ENCODE results near the gene CRELD2.

The CRELD2 gene

DNA sequence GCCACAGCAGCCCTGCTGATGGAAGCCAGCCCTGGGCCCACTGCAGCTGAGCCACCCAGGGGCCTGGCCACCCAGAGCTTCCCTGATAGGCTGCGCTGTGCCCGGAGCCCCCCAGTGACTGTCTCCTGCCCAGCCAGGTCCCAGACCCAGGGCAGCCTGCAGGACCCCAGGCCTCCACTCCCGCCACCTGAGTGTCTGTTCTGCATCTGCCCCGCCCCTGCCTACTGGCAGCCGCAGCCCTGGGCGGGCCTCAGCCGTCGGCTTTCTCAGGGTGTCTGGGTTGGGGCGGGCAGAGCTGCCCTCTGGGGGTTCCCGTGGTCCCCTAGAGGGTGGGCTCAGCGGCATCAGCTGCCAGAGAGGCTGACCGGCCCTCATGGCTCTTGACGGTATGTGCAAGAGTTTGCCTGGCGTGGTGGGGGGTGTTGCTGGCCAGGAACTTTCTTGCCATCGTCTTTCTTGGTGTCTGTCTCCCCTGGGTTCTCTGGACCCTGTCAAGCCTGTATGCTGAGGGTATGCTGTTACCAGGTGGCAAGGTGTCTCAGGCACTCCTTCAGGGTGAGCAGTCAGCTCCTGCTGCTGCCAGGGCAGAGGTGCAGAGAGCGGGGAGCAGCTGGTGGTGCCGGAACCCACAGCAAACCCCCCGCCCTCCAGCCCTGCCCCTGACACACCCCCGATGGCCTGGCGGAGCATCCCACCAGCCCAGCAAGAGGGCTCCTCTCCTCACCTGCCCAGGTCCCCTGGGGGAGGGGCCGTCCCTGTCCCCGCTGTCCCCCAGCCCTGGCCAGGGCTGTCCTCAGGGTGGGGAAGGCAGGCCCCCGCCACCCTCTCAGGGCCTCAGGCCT is 29.9 kb downstream of the CRELD2 start:
- DNase-seq: no peak

DNA sequence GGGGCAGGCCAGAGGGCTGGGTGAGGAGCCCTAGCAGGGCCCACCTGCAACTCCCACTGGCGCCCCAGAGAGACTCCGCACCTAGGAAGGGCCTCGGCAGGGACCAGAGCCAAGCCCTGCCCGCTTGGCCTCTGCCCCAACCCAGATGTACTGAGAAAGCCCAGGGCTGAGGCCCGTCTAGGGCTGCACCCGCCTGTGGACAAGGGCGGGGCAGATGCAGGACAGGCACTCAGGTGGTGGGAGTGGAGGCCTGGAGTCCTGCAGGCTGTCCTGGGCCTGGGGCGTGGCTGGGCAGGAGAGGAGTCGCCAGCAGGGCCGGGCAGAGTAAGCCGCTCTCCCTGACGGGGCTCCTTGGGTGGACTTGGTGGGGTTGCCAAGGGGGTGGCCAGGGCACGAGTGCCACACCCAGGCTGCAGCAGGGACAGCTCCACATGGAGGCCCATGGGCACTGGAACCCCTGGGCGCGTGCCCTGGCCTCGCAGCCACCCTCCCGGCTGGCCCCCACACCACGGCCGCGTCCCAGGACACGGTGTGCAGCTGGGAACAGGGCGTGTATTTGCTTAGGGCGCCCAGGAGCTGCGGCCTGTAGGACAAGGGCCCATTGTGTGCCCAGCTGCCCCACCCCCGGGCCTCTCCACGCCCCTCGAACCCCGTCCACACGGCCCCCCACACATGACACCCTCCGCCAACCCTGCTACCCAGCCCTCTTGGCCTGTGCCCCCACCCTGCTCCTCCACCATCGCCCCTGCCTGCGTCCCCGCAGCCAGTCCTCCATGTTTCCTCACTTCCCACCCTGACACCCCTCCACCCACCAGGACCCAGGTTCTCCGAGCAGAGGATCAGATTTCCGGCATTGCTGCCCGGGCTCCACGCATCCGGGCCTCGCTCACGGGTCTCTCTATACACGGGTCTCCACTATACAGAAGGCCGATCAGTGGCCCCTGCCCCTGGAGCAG is 30.8 kb downstream of the CRELD2 start:
- no peak for DNase-seq

DNA sequence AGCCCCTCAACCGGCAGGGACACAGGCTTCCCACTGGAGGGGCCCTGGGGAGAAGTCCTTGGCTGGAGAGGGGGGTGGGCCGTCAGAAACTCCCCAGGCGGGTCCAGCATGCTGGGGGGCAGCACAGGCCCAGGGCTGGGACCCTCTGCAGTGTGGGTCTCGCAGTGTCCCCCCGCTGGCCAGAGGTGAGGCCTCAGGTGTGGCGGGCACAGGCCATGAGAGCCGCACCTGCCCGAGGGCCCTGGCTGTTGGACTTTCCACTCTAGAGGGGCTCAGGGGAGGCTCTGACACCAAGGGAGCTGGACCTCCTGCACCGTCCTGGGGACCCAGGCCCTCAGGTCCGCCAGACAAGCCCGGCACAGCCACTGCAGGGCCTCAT is 31.5 kb downstream of the CRELD2 start:
- DNase-seq: no peak

DNA sequence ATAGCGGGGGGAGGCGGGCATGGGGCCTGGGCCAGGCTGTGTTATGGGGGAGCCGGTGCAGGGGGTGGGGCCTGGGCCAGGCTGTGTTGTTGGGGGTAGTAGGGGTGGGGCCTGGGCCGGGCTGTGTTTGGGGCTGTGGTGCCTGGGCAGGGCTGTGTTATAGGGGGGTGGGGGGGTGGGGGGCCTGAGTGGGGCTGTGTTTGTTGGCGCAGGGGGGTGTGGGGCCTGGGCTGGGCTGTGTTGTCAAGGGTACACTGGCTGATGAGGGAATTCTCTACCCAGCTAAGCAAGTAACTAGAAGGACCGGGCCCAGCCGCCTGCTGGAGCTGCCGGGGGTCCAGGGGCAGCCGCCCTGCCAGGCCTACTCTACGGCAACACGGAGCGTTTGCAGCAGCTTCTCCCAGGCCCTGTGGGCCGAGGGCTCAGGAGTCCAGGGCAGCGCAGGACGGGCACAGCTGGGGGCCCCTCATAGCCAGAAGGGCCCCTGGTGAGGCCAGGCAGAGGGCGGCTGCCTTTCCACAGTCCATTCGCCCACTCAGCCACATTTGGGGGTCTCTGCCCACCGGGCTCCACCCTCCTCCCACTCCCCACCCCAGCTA is 32.1 kb downstream of the CRELD2 start:
- DNase-seq: no peak

DNA sequence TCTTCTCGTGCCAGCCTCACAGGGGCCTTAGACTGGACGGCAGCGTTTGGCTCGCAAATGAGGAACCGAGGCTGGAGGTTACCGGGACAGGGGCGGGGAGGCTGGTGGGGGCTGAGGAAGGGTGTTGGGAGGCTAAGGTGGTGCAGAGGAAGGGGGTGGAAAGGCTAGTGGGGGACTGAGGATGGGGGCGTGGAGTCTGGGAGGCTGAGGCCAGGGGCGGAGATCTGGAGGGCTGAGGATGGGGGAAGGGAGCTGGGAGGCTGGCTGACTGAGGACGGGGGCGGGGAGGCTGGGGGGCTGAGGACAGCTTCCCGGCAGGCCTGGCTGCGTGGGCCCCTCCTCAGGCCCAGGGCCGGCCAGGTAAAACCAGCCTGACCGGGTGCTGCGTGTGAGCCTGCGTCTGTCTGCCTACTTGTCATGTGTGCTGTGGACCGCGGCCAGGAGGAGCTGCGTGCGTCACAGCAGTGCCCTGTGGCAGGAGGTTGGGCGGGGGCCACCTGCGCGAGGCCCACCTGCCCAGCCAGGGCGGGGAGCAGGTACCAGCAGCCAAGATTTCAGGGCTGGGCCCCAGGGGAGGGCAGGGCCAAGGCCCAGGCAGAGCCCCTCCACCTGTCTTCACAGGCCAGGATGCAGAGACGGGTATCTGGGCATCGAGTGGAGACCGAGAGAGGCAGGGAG is 32.7 kb downstream of the CRELD2 start:
- peak; percentile 26 to 54 for DNase-seq

DNA sequence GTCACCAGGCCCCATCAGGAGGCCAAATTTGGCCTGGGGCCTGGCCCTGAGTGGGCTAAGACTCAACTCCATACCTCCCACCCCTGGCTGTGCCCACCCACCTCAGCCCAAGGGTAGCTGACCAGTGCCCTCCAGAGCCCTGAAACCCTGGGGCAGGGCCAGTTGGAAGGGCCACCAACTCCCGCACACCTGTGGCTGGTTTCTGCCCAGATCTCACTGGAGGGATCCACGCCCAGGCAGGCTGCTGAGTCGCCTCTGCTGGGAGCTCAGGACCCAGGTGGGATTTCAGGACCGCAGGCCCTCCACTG is 33.2 kb downstream of the CRELD2 start:
- no peak for DNase-seq

DNA sequence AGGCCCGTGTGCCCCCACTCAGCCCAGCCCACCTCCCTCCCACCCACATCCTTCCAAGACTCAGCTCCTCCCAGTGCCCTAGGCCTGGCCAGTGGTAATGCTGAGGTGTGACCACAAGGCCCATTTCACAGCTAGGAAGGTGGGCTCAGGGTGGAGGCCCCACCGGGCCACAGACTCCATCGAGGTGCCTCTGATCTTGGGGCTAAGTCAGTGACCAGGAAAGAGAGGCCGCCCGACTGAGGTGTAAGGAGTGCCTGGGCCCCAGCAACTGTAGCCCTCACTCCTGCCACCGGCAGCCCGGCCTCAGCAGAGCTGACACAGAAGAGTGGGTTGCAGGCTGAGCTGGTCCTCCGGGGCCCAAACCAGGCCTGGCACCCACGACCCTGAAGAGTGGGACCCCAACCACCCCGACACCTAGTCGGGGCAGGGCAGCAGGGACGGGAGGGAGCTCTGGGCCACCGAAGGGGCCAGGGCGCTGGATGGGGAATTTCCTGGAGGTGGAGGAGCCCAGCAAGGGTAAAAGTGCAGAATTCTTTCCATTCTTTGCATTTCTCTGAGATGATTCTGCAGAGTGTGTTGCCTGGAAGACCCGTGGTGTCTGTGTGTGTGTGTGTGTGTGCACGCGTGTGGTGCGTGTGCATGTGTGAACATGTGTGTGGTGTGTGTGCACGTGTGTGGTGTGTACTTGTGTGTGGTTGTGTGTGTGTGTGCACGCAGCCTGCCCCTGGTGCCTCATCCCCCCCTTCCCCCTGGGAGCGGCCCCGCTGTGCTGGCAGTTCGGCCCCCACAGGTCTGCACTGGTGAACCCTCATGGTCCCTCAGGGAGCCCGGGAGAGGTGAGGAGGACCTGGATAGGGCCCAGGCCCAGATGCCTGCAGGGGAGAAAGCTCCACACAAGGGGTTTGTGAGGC is 33.8 kb downstream of the CRELD2 start:
- no peak for DNase-seq

DNA sequence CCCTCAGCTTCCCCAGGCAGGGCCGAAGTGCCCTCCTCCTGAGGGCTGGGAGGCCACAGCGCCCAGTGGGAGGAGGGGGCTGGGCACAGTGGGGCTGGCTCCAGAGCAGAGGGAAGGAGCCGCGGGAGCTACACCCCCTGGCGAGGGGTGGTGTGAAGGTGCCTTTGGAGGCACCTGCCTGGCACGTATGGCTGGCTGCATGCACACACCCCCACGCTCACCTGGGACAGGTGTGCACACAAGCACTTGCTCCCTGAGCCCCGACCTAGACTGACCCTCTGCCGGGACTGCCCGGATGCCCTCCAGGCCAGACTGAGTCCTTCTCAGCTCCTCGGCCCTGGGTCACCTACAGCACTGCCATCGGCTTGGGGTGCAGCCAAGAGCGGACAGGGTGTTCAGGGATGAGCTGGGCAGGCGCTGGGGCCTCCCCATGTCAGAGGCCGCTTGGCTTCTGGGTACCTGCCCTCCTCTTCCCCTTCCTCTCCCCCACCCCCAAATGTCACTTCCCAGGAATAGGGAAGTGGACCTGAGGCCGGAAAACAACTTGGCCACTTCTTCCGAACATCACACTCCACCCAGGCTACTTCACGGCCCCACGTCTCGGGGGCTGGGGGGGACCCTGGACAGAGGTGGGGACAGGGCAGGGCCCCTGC is 34.7 kb downstream of the CRELD2 start:
- DNase-seq: peak in 1 of 2 donors; percentile 25

DNA sequence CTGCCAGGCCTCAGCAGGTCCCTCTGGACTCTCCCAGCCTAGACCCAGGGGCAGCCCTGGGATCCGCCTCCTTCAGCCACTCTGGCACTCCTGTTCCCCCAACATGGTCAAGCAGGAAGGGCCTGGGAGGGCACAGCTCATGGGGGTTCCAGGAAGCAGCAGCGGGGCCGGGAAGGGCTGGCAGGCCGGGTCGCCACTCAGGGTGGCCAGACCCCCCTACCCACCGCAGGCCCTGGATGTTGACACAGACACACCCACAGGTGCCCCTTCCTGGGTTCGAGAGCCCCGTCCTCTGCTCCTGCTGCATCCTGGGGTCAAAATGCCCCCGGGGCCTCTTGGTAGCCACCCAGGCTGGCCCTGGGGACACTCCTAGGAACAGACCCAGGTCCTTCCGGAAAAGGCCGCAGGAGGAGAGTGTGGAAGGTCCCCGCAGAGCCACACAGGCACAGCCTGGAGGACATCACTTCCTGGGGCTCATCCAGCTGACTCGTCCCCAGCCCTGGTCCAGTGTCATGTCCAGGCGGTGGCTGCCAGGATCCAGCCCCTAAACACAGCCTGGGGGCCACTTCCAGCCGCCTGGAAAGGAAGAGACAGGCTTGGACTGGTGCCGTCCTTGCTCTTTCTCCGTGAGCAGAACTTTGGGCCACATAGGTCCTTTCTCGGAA is 35.4 kb downstream of the CRELD2 start:
- DNase-seq: no peak

DNA sequence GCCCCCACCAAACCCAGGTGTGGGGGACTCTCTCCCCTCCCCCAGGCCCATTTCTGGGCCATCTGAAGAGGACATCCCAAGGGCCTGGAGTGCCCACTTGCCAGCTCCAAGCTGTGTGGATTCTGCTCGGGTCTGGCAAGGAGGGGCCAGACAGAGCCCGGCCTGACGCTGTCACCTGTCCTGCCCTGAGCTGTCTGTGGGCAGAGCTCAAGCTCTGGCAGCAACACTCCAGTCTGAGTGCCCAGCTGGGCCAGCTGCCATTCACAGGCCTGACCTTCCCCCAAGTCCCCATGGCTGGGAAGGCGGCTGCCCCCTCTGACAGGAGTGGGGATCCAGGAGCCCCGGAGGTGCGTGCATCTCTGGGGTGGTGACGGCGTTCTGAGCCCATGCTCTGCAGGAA is 35.9 kb downstream of the CRELD2 start:
- DNase-seq: no peak

DNA sequence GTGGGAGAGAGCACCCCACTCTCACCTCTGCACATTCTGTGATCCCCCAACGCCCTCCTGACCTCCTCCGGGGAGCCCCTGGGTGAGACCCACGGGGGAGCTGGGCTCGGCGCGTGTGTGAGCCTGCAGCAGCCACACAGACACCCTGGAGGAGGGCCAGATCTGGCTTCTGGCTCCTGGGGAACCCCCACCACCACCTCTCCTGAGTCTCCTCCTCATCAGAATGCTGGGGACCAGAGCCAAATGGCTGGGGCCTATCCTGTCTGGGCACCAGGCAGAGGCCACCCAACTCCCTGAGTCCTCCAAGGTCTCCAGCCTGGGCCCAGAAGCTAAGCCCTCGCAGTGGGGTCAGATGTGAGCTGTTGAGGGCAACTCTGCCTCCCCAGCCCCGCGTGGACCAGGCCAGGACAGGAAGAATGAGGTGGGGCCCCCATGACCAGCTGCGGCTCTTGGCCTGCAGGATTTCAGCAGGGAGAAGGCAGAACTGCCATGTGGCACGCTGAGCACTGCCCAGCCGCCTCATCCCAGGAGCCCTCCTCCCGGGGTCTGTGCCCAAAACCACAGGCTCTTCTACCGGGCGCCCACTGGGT is 36.7 kb downstream of the CRELD2 start:
- no peak for DNase-seq

DNA sequence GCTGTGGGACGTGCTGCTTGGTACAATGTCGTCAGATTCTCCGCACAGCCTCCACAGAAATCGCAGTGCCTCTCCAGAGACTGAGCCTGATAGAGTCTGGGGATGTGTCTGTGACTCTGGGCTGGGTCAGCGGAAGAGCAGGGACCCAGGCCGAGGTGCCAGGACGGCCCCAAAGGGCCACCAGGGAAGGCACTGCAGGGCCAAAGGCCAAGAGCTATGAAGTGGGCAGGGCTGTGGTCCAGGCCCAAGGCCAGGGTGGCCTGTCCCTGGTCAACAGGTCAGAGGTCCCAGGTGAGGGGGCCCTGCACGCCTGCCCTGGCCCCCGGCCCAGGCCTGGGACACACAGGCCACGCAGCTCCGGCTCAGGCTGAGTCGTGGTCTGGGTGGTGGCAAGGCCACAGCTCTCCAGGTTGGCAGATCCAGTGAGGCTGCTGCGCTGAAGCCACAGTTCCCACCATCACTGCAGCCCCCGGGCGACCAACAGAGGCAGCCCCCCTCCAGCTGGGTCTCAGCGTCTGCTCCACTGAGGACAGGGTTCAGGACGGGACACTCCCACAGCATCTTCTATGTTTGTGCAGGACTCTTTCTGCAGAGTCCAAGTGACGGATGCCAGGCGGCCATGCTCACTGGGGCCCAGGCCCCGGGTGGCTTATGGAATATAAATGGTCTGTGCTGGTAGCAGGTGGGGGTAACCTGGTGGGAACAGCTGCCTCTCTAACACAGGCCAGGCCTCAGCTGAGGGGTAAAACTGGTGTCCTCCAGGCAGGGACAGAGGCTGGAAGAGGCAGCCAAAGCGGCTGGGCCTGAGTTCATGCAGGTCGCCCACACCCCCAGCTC is 37.4 kb downstream of the CRELD2 start:
- no peak for DNase-seq

DNA sequence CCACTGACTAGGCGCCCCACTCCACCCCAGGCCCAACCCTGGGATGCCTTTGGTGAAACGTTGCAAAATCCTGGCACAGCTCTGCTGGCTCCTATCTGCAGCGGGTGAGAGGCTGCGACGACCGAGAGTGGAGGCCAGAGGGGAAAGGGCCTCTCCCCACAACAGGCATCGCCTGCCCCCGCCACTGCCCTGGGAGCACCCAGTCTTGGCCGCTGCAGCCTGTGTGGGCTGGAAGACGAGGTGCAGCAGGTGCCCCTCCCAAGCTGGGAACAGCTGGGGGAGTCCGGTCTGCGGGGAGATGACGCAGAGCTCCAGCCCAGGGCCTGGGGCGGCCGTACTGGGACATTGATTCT is 38.0 kb downstream of the CRELD2 start:
- no peak for DNase-seq

DNA sequence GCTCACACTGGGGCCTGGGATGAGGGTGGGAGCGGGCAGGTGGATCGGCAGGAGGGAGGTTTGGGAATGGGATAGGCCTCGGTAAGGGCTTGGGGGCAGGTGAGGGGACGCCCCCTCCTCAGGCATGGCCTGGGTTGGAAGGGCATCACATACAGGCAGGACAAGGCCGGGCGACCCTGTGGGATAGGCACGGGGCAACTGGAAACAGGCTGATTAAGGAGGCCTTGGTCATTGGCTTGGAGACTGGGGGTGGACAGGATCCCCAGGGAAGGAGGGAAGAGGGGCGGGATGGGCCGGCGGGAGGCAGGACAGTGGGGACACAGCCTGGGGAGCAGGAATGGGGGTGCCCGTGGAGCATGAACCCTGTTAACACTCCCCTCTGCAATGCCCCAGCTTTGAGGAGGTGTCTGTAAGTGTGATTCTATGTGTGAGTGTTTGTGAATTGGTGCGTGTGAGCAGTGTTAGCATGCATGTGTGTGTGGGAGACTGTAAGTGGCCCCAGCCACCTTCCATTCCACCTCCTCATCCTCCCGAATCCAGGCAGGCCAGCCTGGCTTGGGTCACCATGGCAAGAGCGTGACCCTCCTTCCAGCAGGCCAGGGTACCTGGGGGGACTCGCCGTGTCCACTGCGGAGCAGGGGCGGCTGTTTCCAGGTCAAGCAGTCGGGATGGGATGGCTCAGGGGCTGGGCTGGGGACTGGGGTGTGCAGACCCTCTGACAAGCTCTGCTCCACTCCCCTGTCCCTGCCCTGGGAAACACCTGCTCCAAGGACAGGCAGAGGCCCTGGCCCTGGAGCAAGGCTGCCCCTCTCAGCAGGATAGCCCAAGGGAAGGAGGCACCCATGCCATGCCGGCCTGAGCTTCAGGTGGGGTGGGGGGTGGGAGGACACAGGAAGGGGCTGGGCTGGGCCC is 38.7 kb downstream of the CRELD2 start:
- no peak for DNase-seq

DNA sequence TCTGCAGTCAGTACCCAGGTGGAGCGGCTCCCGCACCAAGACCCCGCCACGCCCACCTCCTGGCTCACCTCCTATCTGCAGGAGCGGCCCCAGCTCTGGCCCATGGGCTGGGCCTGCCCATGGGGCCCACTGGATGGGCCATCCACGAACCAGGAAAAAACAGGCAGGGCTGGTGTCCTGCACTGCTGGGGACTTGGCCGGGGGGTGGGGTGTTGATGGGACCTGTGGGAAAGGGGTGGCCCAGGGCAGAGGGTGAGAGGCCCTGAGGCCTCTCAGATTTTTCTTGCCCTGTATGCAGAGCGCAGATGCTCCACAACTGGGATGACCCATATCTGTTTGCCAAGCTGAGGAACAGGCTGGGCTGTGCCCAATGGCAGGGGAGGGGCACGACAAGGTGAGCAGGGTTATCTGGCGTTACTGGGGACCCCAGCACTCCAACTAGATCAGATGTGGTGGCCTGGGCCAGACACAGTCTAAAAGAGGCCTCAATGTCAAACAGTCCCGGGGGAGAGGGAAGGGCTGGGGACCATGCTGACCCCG is 39.5 kb downstream of the CRELD2 start:
- no peak for DNase-seq

DNA sequence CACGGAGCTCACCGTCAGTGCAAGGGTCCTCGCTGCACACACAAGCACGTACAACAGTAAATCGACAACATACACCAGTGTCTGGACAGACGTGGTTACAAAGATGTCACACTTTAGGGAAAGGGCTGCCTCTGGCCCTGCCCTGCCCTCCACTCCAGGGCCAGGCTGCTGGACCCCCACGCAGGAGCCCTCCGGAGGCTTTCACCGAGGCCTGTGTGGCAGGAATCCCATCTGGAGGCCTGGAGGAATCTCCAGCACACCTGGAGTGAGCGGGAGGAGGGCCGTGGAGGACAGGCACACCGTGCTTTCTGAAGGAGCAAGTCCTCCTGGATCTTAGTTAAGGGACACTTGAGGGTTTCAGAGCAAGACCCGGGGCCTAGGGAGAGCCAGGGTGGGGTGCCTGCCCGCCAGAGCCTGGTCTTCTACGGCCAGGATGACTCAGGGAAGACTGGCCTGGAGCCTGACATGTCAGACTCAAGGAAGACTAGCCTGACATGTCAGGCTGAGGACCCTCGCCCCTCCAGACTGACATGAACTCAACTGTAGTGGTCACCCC is 40.0 kb downstream of the CRELD2 start:
- DNase-seq: no peak

DNA sequence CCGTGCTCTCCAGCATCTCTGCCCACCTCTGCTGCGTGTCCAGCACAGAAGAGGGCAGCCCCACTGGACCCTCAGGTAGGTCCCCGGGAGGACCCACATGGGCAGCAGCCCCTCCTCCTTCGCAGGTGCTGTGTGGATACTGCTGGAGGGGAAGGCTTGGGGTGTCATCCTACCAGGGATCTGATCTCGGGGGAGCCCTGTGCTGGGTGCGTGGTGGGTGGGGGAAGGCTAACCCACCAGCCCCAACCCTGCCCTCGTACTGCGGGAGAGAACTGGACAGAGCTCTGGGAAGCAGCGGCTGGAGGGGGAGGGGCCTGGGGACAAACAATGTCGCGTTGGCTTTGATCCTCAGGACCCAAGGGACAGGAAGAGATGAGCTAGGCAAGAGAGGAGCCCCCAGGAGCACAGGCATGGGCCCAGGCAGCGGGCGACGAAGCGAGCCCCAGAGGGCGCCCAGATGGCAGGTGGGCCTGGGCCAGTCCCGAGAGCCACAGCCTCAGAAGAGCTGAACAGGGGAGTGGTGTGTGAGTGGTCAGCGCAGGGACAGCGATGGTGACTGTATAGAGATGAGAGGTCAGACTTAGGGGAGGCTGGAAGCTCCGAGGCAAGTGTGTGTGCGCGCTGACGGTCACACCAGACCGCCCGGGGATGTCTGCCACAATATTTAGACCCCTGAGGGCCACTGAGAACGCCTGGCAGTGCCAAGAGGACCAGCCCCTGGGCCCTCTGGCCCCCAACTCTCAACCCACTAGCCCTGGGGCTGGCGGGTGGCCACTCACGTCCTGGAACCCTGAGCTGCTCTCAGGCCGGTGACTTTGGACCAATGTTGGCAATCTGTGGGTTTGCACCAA is 40.7 kb downstream of the CRELD2 start:
- no peak for DNase-seq
